HepG2 (cell line): ENCODE data around the gene FOLR1. TPM values are rescaled to one million over a fixed set of nuclear protein-coding genes. Genes with fewer than 3 reads are reported as not detected.

Experiments
- AGO2 ChIP-seq: fragments of 200-400 bp; formaldehyde crosslinking; optimal IDR thresholded peaks from 2 replicates; pipeline ENCODE3; 2017; ENCODE audit warnings: mild to moderate bottlenecking, low read depth, low read length, moderate library complexity
- AKAP8 ChIP-seq: sonication (generic); formaldehyde crosslinking; IDR thresholded peaks from 2 replicates; pipeline ENCODE4 v1.5.1; 2020; ENCODE audit warnings: mild to moderate bottlenecking, missing genetic modification reagents
- CENPT ChIP-seq: sonication (generic); formaldehyde crosslinking; IDR thresholded peaks from 2 replicates; pipeline ENCODE4 v1.8.0; 2022; ENCODE audit warnings: low read depth, mild to moderate bottlenecking, moderate library complexity, missing genetic modification reagents
- DMAP1 ChIP-seq: IDR thresholded peaks from 2 replicates; pipeline ENCODE4 v1.6.1; 2016
- DR1 ChIP-seq: sonication (generic); formaldehyde crosslinking; IDR thresholded peaks from 2 replicates; pipeline ENCODE4 v1.8.0; 2021; ENCODE audit warnings: mild to moderate bottlenecking, missing genetic modification reagents, inconsistent platforms
- ELF3 ChIP-seq: IDR thresholded peaks from 2 replicates; pipeline ENCODE4 v1.6.1; 2016; ENCODE audit warnings: missing genetic modification reagents, missing compliant biosample characterization
- EP300 ChIP-seq, 3 experiments: sonication (generic) in 1 of 3; formaldehyde crosslinking in 1 of 3; IDR thresholded peaks; 2 replicates each; pipeline versions ENCODE4 v1.5.1 to v1.6.1; 2011 to 2020; ENCODE audit warnings: low read depth in 2 of 3, low read length in 2 of 3, borderline replicate concordance in 1 of 3, improper control_type of control experiment in 1 of 3, mild to moderate bottlenecking in 1 of 3, missing genetic modification reagents in 1 of 3, moderate library complexity in 1 of 3
- FOXA3 ChIP-seq: IDR thresholded peaks from 2 replicates; pipeline ENCODE4 v1.6.1; 2016; ENCODE audit warnings: missing genetic modification reagents, missing compliant biosample characterization
- HMG20B ChIP-seq: conservative IDR thresholded peaks from 2 replicates; pipeline ENCODE4 v1.6.1; 2016; ENCODE audit warnings: missing genetic modification reagents, missing compliant biosample characterization
- HOXA3 ChIP-seq: sonication (generic); formaldehyde crosslinking; IDR thresholded peaks from 2 replicates; pipeline ENCODE4 v1.5.0; 2020; ENCODE audit warnings: missing genetic modification reagents
- ISX ChIP-seq: sonication (generic); formaldehyde crosslinking; conservative IDR thresholded peaks from 2 replicates; pipeline ENCODE4 v1.5.0; 2020; ENCODE audit warnings: missing genetic modification reagents
- NCOA5 ChIP-seq: sonication (generic); formaldehyde crosslinking; IDR thresholded peaks from 2 replicates; pipeline ENCODE4 v1.4.0; 2020; ENCODE audit warnings: missing genetic modification reagents
- NFKBIZ ChIP-seq: IDR thresholded peaks from 2 replicates; pipeline ENCODE4 v1.6.1; 2018; ENCODE audit warnings: missing genetic modification reagents, missing compliant biosample characterization
- PAWR ChIP-seq: sonication (generic); formaldehyde crosslinking; IDR thresholded peaks from 2 replicates; pipeline ENCODE4 v1.4.0; 2020; ENCODE audit warnings: missing genetic modification reagents, mild to moderate bottlenecking, borderline replicate concordance
- PCBP2 ChIP-seq: fragments of 200-400 bp; formaldehyde crosslinking; optimal IDR thresholded peaks from 2 replicates; pipeline ENCODE3; 2018; ENCODE audit warnings: low read length, low read depth; ENCODE audit not compliant: poor library complexity, severe bottlenecking
- RARG ChIP-seq: sonication (generic); formaldehyde crosslinking; IDR thresholded peaks from 2 replicates; pipeline ENCODE4 v1.4.0; 2020; ENCODE audit warnings: low read depth, mild to moderate bottlenecking, missing genetic modification reagents
- SRF ChIP-seq: IDR thresholded peaks from 2 replicates; pipeline ENCODE4 v1.6.1; 2011; ENCODE audit warnings: mild to moderate bottlenecking, low read depth, low read length, moderate library complexity
- XBP1 ChIP-seq: sonication (generic); formaldehyde crosslinking; IDR thresholded peaks from 2 replicates; pipeline ENCODE4 v1.5.0; 2020; ENCODE audit warnings: missing genetic modification reagents
- ZNF235 ChIP-seq: sonication (generic); formaldehyde crosslinking; IDR thresholded peaks from 2 replicates; pipeline ENCODE4 v1.8.1; 2023; ENCODE audit warnings: mild to moderate bottlenecking, missing genetic modification reagents, borderline replicate concordance
- ZNF484 ChIP-seq: sonication (generic); formaldehyde crosslinking; IDR thresholded peaks from 2 replicates; pipeline ENCODE4 v1.5.1; 2020; ENCODE audit warnings: mild to moderate bottlenecking, low read depth, missing genetic modification reagents, borderline replicate concordance
- ZNF589 ChIP-seq: sonication (generic); formaldehyde crosslinking; conservative IDR thresholded peaks from 2 replicates; pipeline ENCODE4 v1.8.0; 2022; ENCODE audit warnings: mild to moderate bottlenecking, moderate library complexity, missing genetic modification reagents
- ZNF644 ChIP-seq: IDR thresholded peaks from 2 replicates; pipeline ENCODE4 v1.6.1; 2016; ENCODE audit warnings: low read depth
- ZNF720 ChIP-seq: sonication (generic); formaldehyde crosslinking; IDR thresholded peaks from 2 replicates; pipeline ENCODE4 v1.4.0; 2020; ENCODE audit warnings: missing genetic modification reagents
- ZNF747 ChIP-seq: sonication (generic); formaldehyde crosslinking; IDR thresholded peaks from 2 replicates; pipeline ENCODE4 v1.8.1; 2023; ENCODE audit warnings: missing genetic modification reagents, mild to moderate bottlenecking, borderline replicate concordance
- polyA plus RNA-seq, 8 experiments: library from polyadenylated mRNA; depleted of rRNA in 3 of 8; stranded (reverse) in 7 of 8; unstranded in 1 of 8; fragments of >200 nt; fragmentation: Illumina TruSeq in 4 of 8; extraction: Trizol in 4 of 8; gene quantifications; 2 replicates each; pipeline versions ENCODE4 v1.2.1 to v1.2.3, GENCODE V29; 2011 to 2016; ENCODE audit warnings: low read depth in 4 of 8, missing spikeins in 1 of 8, mixed read lengths in 1 of 8; ENCODE audit not compliant: insufficient read depth in 1 of 8
- total RNA-seq, 5 experiments: library from RNA; depleted of rRNA; stranded (reverse); fragments of >200 nt; fragmentation: Illumina TruSeq; extraction: Trizol; gene quantifications; 2 replicates each; pipeline ENCODE4 v1.2.3, GENCODE V29; 2016; ENCODE audit warnings: low read depth in 1 of 5
- TF ChIP-seq, protein P1 (sequence below): sonication (generic); formaldehyde crosslinking; IDR thresholded peaks from 2 replicates; pipeline ENCODE4 v1.5.0; 2020; ENCODE audit warnings: missing genetic modification reagents, mild to moderate bottlenecking, borderline replicate concordance
- TF ChIP-seq, protein P2 (sequence below): IDR thresholded peaks from 2 replicates; pipeline ENCODE4 v1.6.1; 2016; ENCODE audit warnings: low read depth, borderline replicate concordance
- TF ChIP-seq, protein P3 (sequence below): sonication (generic); formaldehyde crosslinking; IDR thresholded peaks from 2 replicates; pipeline ENCODE4 v1.9.0; 2021; ENCODE audit warnings: missing genetic modification reagents, borderline replicate concordance

FOLR1 gene
- total and polyA plus RNA-seq, 2 of the 13 experiments (the other 11 are each of a cell fraction or from before 2014, with no cell fraction given), result 0.20 TPM; not detected in 1

DNA sequence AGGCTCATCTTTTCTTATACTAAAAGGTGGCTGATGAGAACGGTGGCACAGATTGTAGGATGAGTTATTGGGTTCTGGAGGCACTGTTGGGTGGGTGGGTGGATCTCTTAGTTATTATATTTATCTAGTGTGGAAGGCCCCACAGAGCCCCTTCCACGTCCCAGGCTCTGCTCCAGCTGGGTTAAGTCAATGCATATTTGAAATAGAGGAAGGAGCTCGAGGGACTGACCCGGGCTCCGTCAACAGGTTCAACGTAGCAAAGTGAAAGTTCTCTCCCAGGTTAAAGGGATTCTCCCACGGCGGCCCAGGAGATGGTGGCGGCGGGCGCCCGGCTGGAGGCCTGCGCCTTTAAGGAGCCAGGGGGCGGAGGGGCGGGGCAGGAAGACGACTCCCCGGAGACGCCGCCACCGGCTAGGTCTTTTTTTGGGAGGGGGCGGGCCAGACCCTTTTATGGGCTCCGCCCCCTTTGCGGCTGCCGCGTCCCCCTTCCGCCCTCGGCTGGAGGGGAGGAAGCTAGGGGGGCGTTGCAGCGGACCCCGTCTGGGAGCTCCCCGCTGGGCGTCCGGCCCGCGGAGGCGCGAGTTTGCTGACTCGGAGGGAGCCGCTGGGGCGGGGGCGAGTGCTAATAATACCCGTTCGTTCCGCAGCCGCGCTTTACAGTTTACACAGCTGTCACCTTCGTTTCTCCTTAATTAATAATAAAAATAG lies 31.1 kb downstream of the FOLR1 start (continued):
- TF ChIP-seq, protein P1, sequence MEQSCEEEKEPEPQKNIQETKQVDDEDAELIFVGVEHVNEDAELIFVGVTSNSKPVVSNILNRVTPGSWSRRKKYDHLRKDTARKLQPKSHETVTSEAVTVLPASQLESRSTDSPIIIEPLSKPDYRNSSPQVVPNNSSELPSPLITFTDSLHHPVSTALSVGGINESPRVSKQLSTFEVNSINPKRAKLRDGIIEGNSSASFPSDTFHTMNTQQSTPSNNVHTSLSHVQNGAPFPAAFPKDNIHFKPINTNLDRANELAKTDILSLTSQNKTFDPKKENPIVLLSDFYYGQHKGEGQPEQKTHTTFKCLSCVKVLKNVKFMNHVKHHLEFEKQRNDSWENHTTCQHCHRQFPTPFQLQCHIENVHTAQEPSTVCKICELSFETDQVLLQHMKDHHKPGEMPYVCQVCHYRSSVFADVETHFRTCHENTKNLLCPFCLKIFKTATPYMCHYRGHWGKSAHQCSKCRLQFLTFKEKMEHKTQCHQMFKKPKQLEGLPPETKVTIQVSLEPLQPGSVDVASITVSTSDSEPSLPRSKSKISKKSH, result peak; percentile 22; the same call in 1 of the 2 replicates
- TF ChIP-seq ZNF484 (CRISPR knock-in tag) (no peak), PAWR (CRISPR knock-in tag) (0 out of 2 replicates have a peak, but pooled peaks have one; percentile 20), ISX (CRISPR knock-in tag) (no peak), FOXA3 (CRISPR knock-in tag) (no peak; the same call in 1 of the 2 replicates), DMAP1 (CRISPR knock-in tag) (peak; percentile 31; the same call in 1 of the 2 replicates), ZNF589 (no peak), AKAP8 (CRISPR knock-in tag) (no peak), PCBP2 (no peak), ZNF235 (CRISPR knock-in tag) (no peak), NCOA5 (CRISPR knock-in tag) (no peak), NFKBIZ (CRISPR knock-in tag) (no peak), ZNF720 (no peak), EP300 (IDR thresholded peaks at IDR 0.05; ENCODE audit: low read depth in 2 of 2, low read length in 2 of 2) (no peak), EP300 (CRISPR knock-in tag; IDR thresholded peaks at IDR 0.05; ENCODE audit: borderline replicate concordance) (no peak), SRF (peak; percentile 70), AGO2 (peak; percentile 47), HMG20B (CRISPR knock-in tag) (no peak), HOXA3 (CRISPR knock-in tag) (no peak), ZNF747 (CRISPR knock-in tag) (no peak), ZNF644 (CRISPR knock-in tag) (no peak), RARG (CRISPR knock-in tag) (no peak), DR1 (CRISPR knock-in tag) (peak; percentile 39; the same call in 1 of the 2 replicates), ELF3 (no peak), XBP1 (CRISPR knock-in tag) (no peak), CENPT (CRISPR knock-in tag) (no peak)
- TF ChIP-seq, protein P2, sequence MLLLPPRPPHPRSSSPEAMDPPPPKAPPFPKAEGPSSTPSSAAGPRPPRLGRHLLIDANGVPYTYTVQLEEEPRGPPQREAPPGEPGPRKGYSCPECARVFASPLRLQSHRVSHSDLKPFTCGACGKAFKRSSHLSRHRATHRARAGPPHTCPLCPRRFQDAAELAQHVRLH, result peak; percentile 40; the same call in 1 of the 2 replicates
- TF ChIP-seq, protein P3, sequence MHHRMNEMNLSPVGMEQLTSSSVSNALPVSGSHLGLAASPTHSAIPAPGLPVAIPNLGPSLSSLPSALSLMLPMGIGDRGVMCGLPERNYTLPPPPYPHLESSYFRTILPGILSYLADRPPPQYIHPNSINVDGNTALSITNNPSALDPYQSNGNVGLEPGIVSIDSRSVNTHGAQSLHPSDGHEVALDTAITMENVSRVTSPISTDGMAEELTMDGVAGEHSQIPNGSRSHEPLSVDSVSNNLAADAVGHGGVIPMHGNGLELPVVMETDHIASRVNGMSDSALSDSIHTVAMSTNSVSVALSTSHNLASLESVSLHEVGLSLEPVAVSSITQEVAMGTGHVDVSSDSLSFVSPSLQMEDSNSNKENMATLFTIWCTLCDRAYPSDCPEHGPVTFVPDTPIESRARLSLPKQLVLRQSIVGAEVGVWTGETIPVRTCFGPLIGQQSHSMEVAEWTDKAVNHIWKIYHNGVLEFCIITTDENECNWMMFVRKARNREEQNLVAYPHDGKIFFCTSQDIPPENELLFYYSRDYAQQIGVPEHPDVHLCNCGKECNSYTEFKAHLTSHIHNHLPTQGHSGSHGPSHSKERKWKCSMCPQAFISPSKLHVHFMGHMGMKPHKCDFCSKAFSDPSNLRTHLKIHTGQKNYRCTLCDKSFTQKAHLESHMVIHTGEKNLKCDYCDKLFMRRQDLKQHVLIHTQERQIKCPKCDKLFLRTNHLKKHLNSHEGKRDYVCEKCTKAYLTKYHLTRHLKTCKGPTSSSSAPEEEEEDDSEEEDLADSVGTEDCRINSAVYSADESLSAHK, result no peak
